IPS-18a (cell line): ENCODE measurements around the gene EEF1A2.

Experiments
- H3K27ac ChIP-seq: one replicate; pipeline ENCODE4 v1.5.1; 2013; ENCODE audit warnings: low read length
- H3K27me3 ChIP-seq: one replicate; pipeline ENCODE4 v1.6.1; 2013; ENCODE audit warnings: mild to moderate bottlenecking, low read length; ENCODE audit not compliant: control insufficient read depth, insufficient read depth
- H3K36me3 ChIP-seq: one replicate; pipeline ENCODE4 v1.6.1; 2013; ENCODE audit warnings: low read depth, low read length; ENCODE audit not compliant: control insufficient read depth
- H3K4me1 ChIP-seq: one replicate; pipeline ENCODE4 v1.6.1; 2013; ENCODE audit warnings: low read depth, low read length; ENCODE audit not compliant: control insufficient read depth
- H3K4me3 ChIP-seq: one replicate; pipeline ENCODE4 v1.5.1; 2013; ENCODE audit warnings: low read length
- H3K9ac ChIP-seq: one replicate; pipeline ENCODE4 v1.6.1; 2013; ENCODE audit warnings: mild to moderate bottlenecking, low read length, moderate library complexity
- H3K9me3 ChIP-seq: one replicate; pipeline ENCODE4 v1.6.1; 2013; ENCODE audit warnings: low read depth, low read length; ENCODE audit not compliant: control insufficient read depth

EEF1A2 gene

GRCh38 chr20:63456429-63457284 is 42.2 kb downstream of the EEF1A2 start:
- no peaks in the 10 kb centered on the region for H3K9me3 ChIP-seq
- no peaks in the 10 kb centered on the region for H3K27me3 ChIP-seq
- no peak overlapping the region for H3K27ac ChIP-seq
- H3K4me3 ChIP-seq, result no peak overlapping the region
- no peaks in the 10 kb centered on the region for H3K36me3 ChIP-seq
- H3K9ac ChIP-seq, result no peak overlapping the region
- H3K4me1 ChIP-seq, result peaks cover 20% of the 10 kb centered on the region

- no peaks in the 10 kb centered on the region for H3K9me3 ChIP-seq
- H3K4me3 ChIP-seq, result no peak overlapping the region
- H3K36me3 ChIP-seq, result no peaks in the 10 kb centered on the region
- no peaks in the 10 kb centered on the region for H3K27me3 ChIP-seq
- peaks cover 20% of the 10 kb centered on the region for H3K4me1 ChIP-seq
- H3K9ac ChIP-seq, result no peak overlapping the region
- no peak overlapping the region for H3K27ac ChIP-seq
Measured at GRCh38 chr20:63455568-63455859, 43.4 kb downstream of the EEF1A2 start.

GRCh38 chr20:63454731-63455567 is 43.9 kb downstream of the EEF1A2 start:
- peaks cover 20% of the 10 kb centered on the region for H3K4me1 ChIP-seq
- no peak overlapping the region for H3K4me3 ChIP-seq
- no peak overlapping the region for H3K9ac ChIP-seq
- H3K36me3 ChIP-seq, result no peaks in the 10 kb centered on the region
- no peaks in the 10 kb centered on the region for H3K9me3 ChIP-seq
- H3K27me3 ChIP-seq, result no peaks in the 10 kb centered on the region
- H3K27ac ChIP-seq, result no peak overlapping the region

- H3K36me3 ChIP-seq, result no peaks in the 10 kb centered on the region
- no peaks in the 10 kb centered on the region for H3K27me3 ChIP-seq
- no peak overlapping the region for H3K9ac ChIP-seq
- no peaks in the 10 kb centered on the region for H3K9me3 ChIP-seq
- H3K4me1 ChIP-seq, result peaks cover 20% of the 10 kb centered on the region
- H3K4me3 ChIP-seq, result no peak overlapping the region
- H3K27ac ChIP-seq, result no peak overlapping the region
Measured at GRCh38 chr20:63452821-63453523, 45.9 kb downstream of the EEF1A2 start.

GRCh38 chr20:63452341-63452740 is 46.5 kb downstream of the EEF1A2 start:
- no peak overlapping the region for H3K27ac ChIP-seq
- H3K9me3 ChIP-seq, result no peaks in the 10 kb centered on the region
- H3K4me3 ChIP-seq, result no peak overlapping the region
- no peak overlapping the region for H3K9ac ChIP-seq
- no peaks in the 10 kb centered on the region for H3K36me3 ChIP-seq
- H3K27me3 ChIP-seq, result no peaks in the 10 kb centered on the region
- peaks cover 20% of the 10 kb centered on the region for H3K4me1 ChIP-seq

GRCh38 chr20:63451821-63452220 is 47.1 kb downstream of the EEF1A2 start:
- H3K9me3 ChIP-seq, result no peaks in the 10 kb centered on the region
- no peak overlapping the region for H3K27ac ChIP-seq
- no peak overlapping the region for H3K9ac ChIP-seq
- H3K27me3 ChIP-seq, result no peaks in the 10 kb centered on the region
- H3K4me3 ChIP-seq, result no peak overlapping the region
- H3K4me1 ChIP-seq, result peaks cover 20% of the 10 kb centered on the region
- no peaks in the 10 kb centered on the region for H3K36me3 ChIP-seq

GRCh38 chr20:63449796-63450730 is 48.8 kb downstream of the EEF1A2 start:
- Histone ChIP-seq H3K4me3 (no peak overlapping the region), H3K27ac (no peak overlapping the region), H3K4me1 (peaks cover 16% of the 10 kb centered on the region), H3K9me3 (no peaks in the 10 kb centered on the region), H3K36me3 (no peaks in the 10 kb centered on the region), H3K9ac (no peak overlapping the region), H3K27me3 (no peaks in the 10 kb centered on the region)

- H3K27ac ChIP-seq, result no peak overlapping the region
- no peaks in the 10 kb centered on the region for H3K36me3 ChIP-seq
- no peaks in the 10 kb centered on the region for H3K27me3 ChIP-seq
- no peak overlapping the region for H3K9ac ChIP-seq
- peaks cover 8% of the 10 kb centered on the region for H3K4me1 ChIP-seq
- no peak overlapping the region for H3K4me3 ChIP-seq
- H3K9me3 ChIP-seq, result no peaks in the 10 kb centered on the region
Measured at GRCh38 chr20:63449025-63449424, 49.9 kb downstream of the EEF1A2 start.

- H3K27ac ChIP-seq, result no peak overlapping the region
- no peaks in the 10 kb centered on the region for H3K9me3 ChIP-seq
- H3K4me1 ChIP-seq, result no peaks in the 10 kb centered on the region
- H3K36me3 ChIP-seq, result no peaks in the 10 kb centered on the region
- no peaks in the 10 kb centered on the region for H3K27me3 ChIP-seq
- H3K9ac ChIP-seq, result no peak overlapping the region
- H3K4me3 ChIP-seq, result no peak overlapping the region
Measured at GRCh38 chr20:63448031-63448430, 50.9 kb downstream of the EEF1A2 start.

GRCh38 chr20:63447320-63447719 is 51.6 kb downstream of the EEF1A2 start:
- Histone ChIP-seq H3K9me3 (no peaks in the 10 kb centered on the region), H3K27ac (no peak overlapping the region), H3K4me3 (no peak overlapping the region), H3K27me3 (no peaks in the 10 kb centered on the region), H3K9ac (no peak overlapping the region), H3K36me3 (no peaks in the 10 kb centered on the region), H3K4me1 (no peaks in the 10 kb centered on the region)
